Lower leg skin (tissue), 4 donors: ENCODE data around the gene COL15A1. TPM values are rescaled to one million over a fixed set of nuclear protein-coding genes. Genes with fewer than 3 reads are reported as not detected.
A peak's percentile ranks its signal among the peaks of the same experiment; 100 is the strongest.

ENCODE experiments used
- DNase-seq, 2 donors: peaks; one replicate each; pipeline ENCODE4 v3.0.0-alpha.2; 2019; ENCODE audit warnings: low spot score in 2 of 2
- H3K4me3 ChIP-seq: fragments of 200-600 bp; sonication (generic); 2 replicates; pipeline ENCODE4 v1.5.1; 2017; ENCODE audit warnings: mild to moderate bottlenecking, low read depth; ENCODE audit not compliant: poor library complexity, severe bottlenecking
- POLR2A ChIP-seq, 2 donors: fragments of 450-650 bp; IDR thresholded peaks; one replicate each; pipeline ENCODE4 v1.6.1; 2016 to 2017; ENCODE audit warnings: antibody characterized with exemption in 2 of 2, mild to moderate bottlenecking in 1 of 2, moderate library complexity in 1 of 2
- WGBS, 2 donors: methylation state at CpG; one replicate each; pipeline ENCODE4 v1.1.5; 2018; 5-methylcytosine and 5-hydroxymethylcytosine counted together
- intact Hi-C: fragments of 100-400 bp; cut with DNase I; formaldehyde crosslinking; loops from one replicate; pipeline ENCODE4 v1.15.0; 2023; ENCODE audit warnings: low total_unique reads
- total RNA-seq, 4 donors: library from RNA; depleted of rRNA; stranded (reverse); fragments of >200 nt; gene quantifications; one replicate each; pipeline ENCODE4 v1.1.0, GENCODE V29; 2016
- TF ChIP-seq, protein P1 (sequence below), 3 donors: fragments of 450-650 bp; IDR thresholded peaks; one replicate each; pipeline ENCODE4 v1.5.1; 2016; ENCODE audit warnings: antibody characterized with exemption in 3 of 3, mild to moderate bottlenecking in 3 of 3, moderate library complexity in 2 of 3

Gene COL15A1
- total RNA-seq, 4 donors from 2014 or later, result 2.3 to 14.1 (median 8.3) TPM

DNA sequence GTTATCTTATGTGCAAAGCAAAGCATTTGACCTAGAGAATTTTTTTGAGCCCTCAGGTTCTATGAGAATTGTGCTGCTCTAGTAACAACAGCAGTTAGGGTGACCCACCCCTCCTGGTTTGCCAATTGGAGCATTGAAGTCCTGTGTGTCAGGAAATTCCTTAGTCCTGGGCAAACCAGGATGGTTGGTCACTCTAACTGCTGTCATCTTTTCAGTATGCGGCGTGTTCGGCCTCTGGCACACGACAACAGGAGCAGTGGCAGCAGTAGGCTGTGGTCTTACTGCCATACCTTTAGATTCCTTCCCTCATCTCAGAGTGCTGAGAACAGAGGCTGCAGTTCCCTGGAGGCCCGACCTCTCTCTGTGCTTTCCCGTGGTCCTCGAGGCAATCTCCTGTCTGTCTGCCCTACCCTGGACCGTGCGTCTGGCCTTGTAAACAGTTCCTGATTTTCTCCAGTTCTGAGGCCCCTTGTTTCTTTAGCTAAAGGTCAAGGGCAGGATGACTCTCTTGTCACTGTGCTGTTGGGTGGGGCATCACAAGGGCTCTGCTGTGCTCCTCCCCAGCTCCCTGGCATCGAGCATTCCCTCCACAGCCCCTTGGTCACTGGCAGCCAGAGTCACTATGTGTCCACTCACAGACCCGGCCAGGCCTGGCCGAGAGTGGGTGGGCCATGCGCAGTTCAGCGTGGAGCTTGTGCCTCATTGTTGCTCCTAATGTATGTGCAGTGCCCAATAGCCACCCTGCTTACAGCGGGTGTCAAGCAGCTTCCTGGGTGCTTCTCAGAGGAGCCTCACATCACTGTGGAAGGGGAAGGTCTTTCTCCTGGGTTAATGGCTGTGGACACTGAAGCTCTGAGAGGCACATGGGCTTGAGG lies 18.5 kb upstream of the COL15A1 start:
- no peak for TF ChIP-seq POLR2A (IDR thresholded peaks at IDR 0.05)
- TF ChIP-seq, protein P1, sequence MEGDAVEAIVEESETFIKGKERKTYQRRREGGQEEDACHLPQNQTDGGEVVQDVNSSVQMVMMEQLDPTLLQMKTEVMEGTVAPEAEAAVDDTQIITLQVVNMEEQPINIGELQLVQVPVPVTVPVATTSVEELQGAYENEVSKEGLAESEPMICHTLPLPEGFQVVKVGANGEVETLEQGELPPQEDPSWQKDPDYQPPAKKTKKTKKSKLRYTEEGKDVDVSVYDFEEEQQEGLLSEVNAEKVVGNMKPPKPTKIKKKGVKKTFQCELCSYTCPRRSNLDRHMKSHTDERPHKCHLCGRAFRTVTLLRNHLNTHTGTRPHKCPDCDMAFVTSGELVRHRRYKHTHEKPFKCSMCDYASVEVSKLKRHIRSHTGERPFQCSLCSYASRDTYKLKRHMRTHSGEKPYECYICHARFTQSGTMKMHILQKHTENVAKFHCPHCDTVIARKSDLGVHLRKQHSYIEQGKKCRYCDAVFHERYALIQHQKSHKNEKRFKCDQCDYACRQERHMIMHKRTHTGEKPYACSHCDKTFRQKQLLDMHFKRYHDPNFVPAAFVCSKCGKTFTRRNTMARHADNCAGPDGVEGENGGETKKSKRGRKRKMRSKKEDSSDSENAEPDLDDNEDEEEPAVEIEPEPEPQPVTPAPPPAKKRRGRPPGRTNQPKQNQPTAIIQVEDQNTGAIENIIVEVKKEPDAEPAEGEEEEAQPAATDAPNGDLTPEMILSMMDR (IDR thresholded peaks at IDR 0.05), result no peak
- intact Hi-C loops, result no loop called here
- H3K4me3 ChIP-seq, result no peak overlapping the region
- peak in 1 of 2 donors; percentile 70 for DNase-seq
- WGBS, 2 donors, result 85 to 88% methylated on average over 15 of the region's 15 CpGs

DNA sequence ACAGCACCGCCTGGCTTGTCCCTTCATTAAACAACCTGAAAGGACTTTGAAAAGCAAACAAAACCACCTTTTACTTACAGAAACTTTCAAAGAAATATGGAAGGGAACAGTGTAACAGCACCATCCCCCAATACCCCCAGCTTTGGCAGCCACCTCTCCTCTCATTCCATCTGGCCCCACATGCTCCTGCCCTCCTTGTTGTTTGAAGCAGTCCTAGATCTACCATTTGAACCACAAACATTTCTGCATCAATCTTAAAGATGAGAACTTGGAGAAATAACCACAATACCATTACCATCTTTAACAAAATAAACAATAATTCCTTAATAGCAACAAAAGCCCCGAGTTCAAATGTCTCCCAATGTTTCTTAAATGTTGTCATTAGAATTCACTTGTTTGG lies 17.8 kb upstream of the COL15A1 start:
- no peak for DNase-seq
- no peak overlapping the region for H3K4me3 ChIP-seq
- intact Hi-C loops, result no loop called here
- WGBS, 2 donors, result 90 to 95% methylated on average over 2 of the region's 2 CpGs
- TF ChIP-seq, protein P1 (IDR thresholded peaks at IDR 0.05), result no peak

DNA sequence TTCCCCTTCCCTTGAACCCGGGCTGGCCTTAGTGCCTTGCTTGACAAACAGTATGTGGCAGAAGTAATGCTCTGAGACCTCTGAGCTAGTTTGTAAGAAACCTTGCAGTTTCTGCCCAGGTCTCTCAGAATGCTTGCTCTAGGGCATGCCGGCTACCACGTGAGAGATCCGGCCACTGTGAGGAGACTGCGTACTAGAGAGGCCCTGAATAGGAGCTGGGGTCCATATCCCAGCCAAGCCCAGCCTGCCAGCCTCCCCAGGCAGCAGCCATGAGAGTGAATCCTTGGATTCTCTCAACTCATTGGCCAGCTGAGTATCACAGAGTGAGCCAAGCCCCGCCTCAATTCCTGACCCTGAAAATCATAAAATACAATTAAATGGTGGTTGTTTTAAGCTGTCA lies 16.0 kb upstream of the COL15A1 start:
- WGBS, 2 donors, result 61 to 77% methylated on average over 6 of the region's 6 CpGs
- TF ChIP-seq POLR2A (IDR thresholded peaks at IDR 0.05), result no peak
- TF ChIP-seq, protein P1 (IDR thresholded peaks at IDR 0.05), result no peak
- intact Hi-C loops, result no loop called here
- DNase-seq, result peak in 1 of 2 donors; percentile 50
- no peak overlapping the region for H3K4me3 ChIP-seq

DNA sequence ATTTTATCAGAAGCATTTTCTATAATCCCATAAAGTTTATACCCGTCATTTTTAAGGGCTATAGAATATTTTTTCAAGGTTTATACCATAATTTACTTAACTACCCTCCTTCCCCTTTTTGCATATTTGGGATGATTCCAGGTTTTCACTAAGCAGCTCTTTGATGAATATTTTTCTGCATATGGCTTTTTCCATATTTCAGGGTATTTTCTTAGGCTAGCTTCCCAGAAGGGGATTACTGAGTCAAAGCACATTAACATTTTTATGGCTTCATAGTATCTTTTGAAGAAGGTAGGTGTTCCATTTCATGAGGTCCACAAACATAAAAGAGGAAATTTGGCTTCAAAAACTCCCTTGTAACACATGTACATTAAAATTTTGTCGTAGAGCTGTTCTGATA lies 14.6 kb upstream of the COL15A1 start:
- TF ChIP-seq, protein P1 (IDR thresholded peaks at IDR 0.05), result no peak
- no peak for TF ChIP-seq POLR2A (IDR thresholded peaks at IDR 0.05)
- intact Hi-C loops, result no loop called here
- no peak for DNase-seq
- 36 to 44% methylated on average over 2 of the region's 2 CpGs for WGBS, 2 donors
- H3K4me3 ChIP-seq, result no peak overlapping the region

DNA sequence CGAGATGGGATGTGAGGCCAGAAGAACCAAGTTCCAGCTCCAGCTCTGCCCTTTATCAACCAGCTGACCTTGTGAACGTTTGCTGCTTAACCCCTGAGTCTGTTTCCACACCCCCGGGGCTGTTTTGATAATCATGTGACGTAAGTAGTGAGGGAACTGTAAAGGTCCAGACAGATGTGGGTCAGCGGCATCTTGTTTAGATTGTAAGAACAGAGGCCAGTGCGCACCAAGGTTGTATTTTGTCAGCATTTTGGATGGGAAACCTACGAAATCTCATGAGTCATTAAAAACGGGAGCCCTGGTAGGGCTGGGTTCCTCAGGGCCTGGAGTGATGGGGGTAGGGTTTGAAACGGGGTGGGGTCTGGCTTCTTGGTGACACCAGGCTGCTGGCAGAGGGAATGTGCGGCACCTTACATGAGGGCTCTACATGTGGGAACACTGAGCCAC lies 13.8 kb upstream of the COL15A1 start:
- TF ChIP-seq, protein P1 (IDR thresholded peaks at IDR 0.05), result no peak
- no peak for TF ChIP-seq POLR2A (IDR thresholded peaks at IDR 0.05)
- intact Hi-C loops, result no loop called here
- WGBS, 2 donors, result 77 to 79% methylated on average over 10 of the region's 10 CpGs
- DNase-seq, result peak in 1 of 2 donors; percentile 70
- no peak overlapping the region for H3K4me3 ChIP-seq
